A549 (cell line): Measurements from ENCODE around the gene PDIA6. TPM values are rescaled to one million over a fixed set of nuclear protein-coding genes. Genes with fewer than 3 reads are reported as not detected.

Experiments used
- ATAC-seq, 2 experiments: fragments of 200-7000 bp in 1 of 2; fragments of >200 bp in 1 of 2; cut with Nextera tagmentation in 1 of 2; cut with Tn5 transposase in 1 of 2; 3 replicates each; pipeline versions ENCODE4 v1.8.0 to v1.9.1; 2018 to 2020; ENCODE audit warnings: mild to moderate bottlenecking in 1 of 2, moderate library complexity in 1 of 2
- CTCF ChIA-PET: fragments of 300-600 bp; sonication (Branson Sonifier 250); formaldehyde crosslinking; extraction: SDS; loops from one replicate; lab custom pipeline; 2021; ENCODE audit warnings: antibody characterized with exemption, inconsistent platforms; lab: Yijun Ruan, JAX
- POLR2A ChIA-PET: fragments of 350-600 bp; formaldehyde crosslinking; extraction: SDS; loops from one replicate; lab custom pipeline; 2021; ENCODE audit warnings: antibody characterized with exemption, inconsistent platforms; lab: Yijun Ruan, JAX
- DNase-seq, 2 experiments: peaks; one replicate each; pipeline versions ENCODE4 v3.0.0 to v3.0.0-alpha.2; 2011 to 2016; ENCODE audit warnings: low read depth in 1 of 2, low spot score in 1 of 2
- FAIRE-seq: peaks from 2 replicates; lab custom pipeline; 2011; peaks lifted over from hg19 to GRCh38; lab: Jason Lieb, UNC
- H3K27ac ChIP-seq, 2 experiments: fragments of >200 bp; sonication (Bioruptor Twin); formaldehyde crosslinking; 3 replicates each; pipeline ENCODE4 v1.5.1; 2016 to 2017
- H3K4me1 ChIP-seq: fragments of >200 bp; sonication (Bioruptor Twin); formaldehyde crosslinking; 3 replicates; pipeline ENCODE4 v1.6.1; 2016
- H3K4me2 ChIP-seq: fragments of >200 bp; sonication (Bioruptor Twin); formaldehyde crosslinking; 3 replicates; pipeline ENCODE4 v1.6.1; 2016
- H3K4me3 ChIP-seq: fragments of >200 bp; sonication (Bioruptor Twin); formaldehyde crosslinking; 3 replicates; pipeline ENCODE4 v1.5.1; 2016
- H3K9me3 ChIP-seq: fragments of >200 bp; sonication (Bioruptor Twin); formaldehyde crosslinking; 3 replicates; pipeline ENCODE4 v1.6.1; 2016
- CEBPB ChIP-seq, 2 experiments: fragments of >200 bp in 1 of 2; sonication (Bioruptor Twin) in 1 of 2; formaldehyde crosslinking in 1 of 2; IDR thresholded peaks; 2 replicates each; pipeline ENCODE4 v1.6.1; 2012 to 2016
- EHMT2 ChIP-seq: fragments of 200-600 bp; sonication (generic); IDR thresholded peaks from 2 replicates; pipeline ENCODE4 v1.6.1; 2016; ENCODE audit warnings: antibody characterized with exemption, low read depth, mild to moderate bottlenecking, moderate library complexity
- GATA3 ChIP-seq: IDR thresholded peaks from 2 replicates; pipeline ENCODE4 v1.6.1; 2012; ENCODE audit warnings: borderline replicate concordance
- HEYL ChIP-seq: fragments of 250-450 bp; sonication (Bioruptor Pico); IDR thresholded peaks from 2 replicates; pipeline ENCODE4 v1.8.0; 2021; ENCODE audit warnings: mild to moderate bottlenecking, moderate library complexity
- HOXA7 ChIP-seq: fragments of 250-450 bp; sonication (Bioruptor Pico); IDR thresholded peaks from 2 replicates; pipeline ENCODE4 v1.5.0; 2020; ENCODE audit warnings: mild to moderate bottlenecking, moderate library complexity
- HOXB13 ChIP-seq: fragments of 250-450 bp; sonication (Bioruptor Pico); IDR thresholded peaks from 2 replicates; pipeline ENCODE4 v1.5.0; 2020; ENCODE audit warnings: low read depth, mild to moderate bottlenecking, moderate library complexity
- JUNB ChIP-seq: fragments of >200 bp; sonication (Bioruptor Twin); formaldehyde crosslinking; IDR thresholded peaks from 2 replicates; pipeline ENCODE4 v1.6.1; 2016
- MAZ ChIP-seq: fragments of 150-350 bp; IDR thresholded peaks from 2 replicates; pipeline ENCODE4 v1.6.1; 2014; ENCODE audit warnings: antibody characterized with exemption, low read depth, low read length, borderline replicate concordance
- NPAS2 ChIP-seq: fragments of 250-450 bp; sonication (Bioruptor Pico); IDR thresholded peaks from 2 replicates; pipeline ENCODE4 v1.8.0; 2022; ENCODE audit warnings: mild to moderate bottlenecking, moderate library complexity, borderline replicate concordance
- POLR2A ChIP-seq: IDR thresholded peaks from 2 replicates; pipeline ENCODE4 v1.6.1; 2012; ENCODE audit warnings: mild to moderate bottlenecking, low read length
- RCOR1 ChIP-seq: fragments of 150-350 bp; IDR thresholded peaks from 2 replicates; pipeline ENCODE4 v1.6.1; 2014; ENCODE audit warnings: antibody characterized with exemption, low read length, low read depth
- SMC3 ChIP-seq: fragments of >200 bp; sonication (Bioruptor Twin); formaldehyde crosslinking; IDR thresholded peaks from 3 replicates; pipeline ENCODE4 v1.6.1; 2018; ENCODE audit warnings: inconsistent platforms
- TFCP2L1 ChIP-seq: fragments of 250-450 bp; sonication (Bioruptor Pico); IDR thresholded peaks from 2 replicates; pipeline ENCODE4 v1.5.0; 2021; ENCODE audit warnings: mild to moderate bottlenecking
- TP53 ChIP-seq: fragments of 250-450 bp; sonication (Bioruptor Pico); IDR thresholded peaks from 2 replicates; pipeline ENCODE4 v1.5.0; 2021; ENCODE audit warnings: mild to moderate bottlenecking, moderate library complexity
- ZC3H11A ChIP-seq: fragments of 450-650 bp; IDR thresholded peaks from 2 replicates; pipeline ENCODE4 v1.6.1; 2014; ENCODE audit warnings: antibody characterized with exemption, mild to moderate bottlenecking
- ZNF302 ChIP-seq: fragments of 250-450 bp; sonication (Bioruptor Pico); IDR thresholded peaks from 2 replicates; pipeline ENCODE4 v1.9.0; 2021; ENCODE audit warnings: inconsistent platforms, mild to moderate bottlenecking, moderate library complexity
- WGBS: methylation state at CpG from one replicate; pipeline ENCODE4 v1.1.6; 2017; ENCODE audit errors: missing lambda C conversion rate; 5-methylcytosine and 5-hydroxymethylcytosine counted together
- polyA plus RNA-seq, 4 experiments: library from polyadenylated mRNA; depleted of rRNA in 3 of 4; stranded (reverse); fragments of >200 nt; fragmentation: RNase III in 1 of 4; extraction: RNeasy Plus Mini Kit Qiagen cat#74134 plus additional on column Dnase treatment in 1 of 4; gene quantifications; 2 replicates in 3 of 4; 3 replicates in 1 of 4; pipeline ENCODE4 v1.2.3, GENCODE V29; 2011 to 2017
- TF ChIP-seq, protein P1 (sequence below): IDR thresholded peaks from 2 replicates; pipeline ENCODE4 v1.6.1; 2012
- TF ChIP-seq, protein P2 (sequence below): fragments of 250-450 bp; sonication (Bioruptor Pico); IDR thresholded peaks from 2 replicates; pipeline ENCODE4 v1.5.0; 2020; ENCODE audit warnings: low read depth, mild to moderate bottlenecking, moderate library complexity

The PDIA6 gene
- polyA plus RNA-seq, 2 of the 4 experiments (the other 2 are of a cell fraction): 322 to 442 TPM

DNA sequence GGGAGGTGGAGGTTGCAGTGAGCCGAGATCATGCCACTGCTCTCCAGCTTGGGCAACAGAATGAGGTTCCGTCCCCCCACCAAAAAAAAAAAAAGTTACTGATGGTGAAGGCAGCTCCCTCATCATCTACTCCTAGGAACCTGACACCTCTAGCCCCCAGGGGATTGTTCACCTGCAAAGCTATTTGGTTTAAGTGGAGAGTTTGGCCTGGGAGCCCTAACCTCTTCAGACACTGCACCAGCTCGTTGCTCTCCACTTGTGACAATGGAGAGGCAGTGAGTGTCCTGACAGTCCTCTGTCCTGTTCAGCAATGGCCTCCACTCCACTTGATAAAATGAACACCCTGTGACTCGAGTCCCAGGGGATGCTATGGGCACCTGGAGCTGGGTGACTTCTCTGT lies 47.7 kb downstream of the PDIA6 start:
- Histone ChIP-seq H3K4me2 (no peak overlapping the region), H3K27ac (no peak overlapping the region)
- POLR2A ChIA-PET: no interaction called here

DNA sequence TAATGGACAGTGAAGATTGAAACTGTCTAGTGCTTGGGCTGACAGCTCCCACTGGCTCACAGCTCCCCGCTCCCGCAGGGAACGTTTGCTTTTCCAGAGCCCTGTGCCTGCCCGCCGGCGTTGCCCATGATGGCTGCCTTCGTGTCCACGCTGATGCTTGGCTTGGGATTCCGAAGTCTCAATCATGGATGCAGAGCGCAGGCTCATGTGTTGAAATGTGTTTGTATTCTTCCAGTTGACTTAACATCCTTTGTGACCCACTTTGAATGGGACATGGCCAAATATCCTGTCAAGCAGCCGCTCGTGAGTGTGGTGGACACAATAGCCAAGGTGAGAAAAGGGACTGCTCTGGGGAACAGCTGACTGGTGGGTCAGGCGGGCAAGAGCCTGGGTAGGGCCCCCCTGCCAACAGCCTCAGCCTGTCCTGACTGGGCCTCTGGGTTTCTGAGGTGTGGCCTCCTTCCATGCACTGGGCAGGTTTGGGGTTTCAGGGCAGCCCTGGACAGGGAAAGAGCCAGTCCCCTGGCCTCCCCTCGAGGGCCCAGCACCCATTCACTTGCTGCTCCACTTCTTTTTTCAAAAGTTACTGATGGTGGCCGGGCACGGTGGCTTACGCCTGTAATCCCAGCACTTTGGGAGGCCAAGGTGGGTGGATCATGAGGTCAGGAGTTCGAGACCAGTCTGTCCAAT lies 48.3 kb downstream of the PDIA6 start:
- H3K4me1 ChIP-seq: no peaks in the 10 kb centered on the region
- CTCF ChIA-PET: interaction anchor here (0.9 to 1.5 kb wide), 3 partner anchors 8 to 11 kb away, joined by 3 to 4 read pairs (median 3); no protein-coding TSS in a partner anchor
- FAIRE-seq: no peak

More for the DNA sequence above, 47.7 kb downstream of the PDIA6 start:
- 54% methylated on average over 4 of the region's 4 CpGs for WGBS
- ATAC-seq: no peak
- TF ChIP-seq, protein P1, sequence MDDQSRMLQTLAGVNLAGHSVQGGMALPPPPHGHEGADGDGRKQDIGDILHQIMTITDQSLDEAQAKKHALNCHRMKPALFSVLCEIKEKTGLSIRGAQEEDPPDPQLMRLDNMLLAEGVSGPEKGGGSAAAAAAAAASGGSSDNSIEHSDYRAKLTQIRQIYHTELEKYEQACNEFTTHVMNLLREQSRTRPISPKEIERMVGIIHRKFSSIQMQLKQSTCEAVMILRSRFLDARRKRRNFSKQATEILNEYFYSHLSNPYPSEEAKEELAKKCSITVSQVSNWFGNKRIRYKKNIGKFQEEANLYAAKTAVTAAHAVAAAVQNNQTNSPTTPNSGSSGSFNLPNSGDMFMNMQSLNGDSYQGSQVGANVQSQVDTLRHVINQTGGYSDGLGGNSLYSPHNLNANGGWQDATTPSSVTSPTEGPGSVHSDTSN: no peak
- TF ChIP-seq JUNB (no peak), ZNF302 (CRISPR knock-in tag) (no peak)
- no peak for FAIRE-seq
- H3K9me3 ChIP-seq: no peaks in the 10 kb centered on the region
- no peaks in the 10 kb centered on the region for H3K4me1 ChIP-seq
- no peak overlapping the region for H3K4me3 ChIP-seq
- CTCF ChIA-PET: interaction anchor here (0.6 to 0.9 kb wide), 2 partner anchors 9 to 262 kb away, joined by 4 to 5 read pairs; no protein-coding TSS in a partner anchor
- no peak for DNase-seq

DNA sequence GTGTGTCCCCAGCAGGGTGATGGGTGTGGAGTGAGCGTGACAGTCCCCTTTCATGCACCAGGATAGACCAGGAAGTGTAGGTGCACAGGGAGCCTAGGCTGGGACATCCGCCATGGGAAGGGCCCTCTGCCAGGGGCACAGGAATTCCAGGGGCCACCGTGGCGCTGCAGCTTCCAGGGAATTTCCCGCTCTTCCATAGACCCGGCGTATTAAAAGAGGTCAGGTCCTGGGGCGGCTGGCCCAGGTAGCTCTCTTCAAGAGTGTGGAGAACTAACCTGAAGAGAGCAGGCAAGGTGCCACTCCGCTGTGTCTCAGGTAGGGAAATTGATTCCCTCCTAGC lies 49.2 kb downstream of the PDIA6 start:
- no peak for FAIRE-seq

More for the DNA sequence above, 48.3 kb downstream of the PDIA6 start:
- POLR2A ChIA-PET: no interaction called here
- ATAC-seq (no peak), DNase-seq (no peak)
- Histone ChIP-seq H3K4me2 (no peak overlapping the region), H3K27ac (no peak overlapping the region), H3K4me3 (no peak overlapping the region), H3K9me3 (no peaks in the 10 kb centered on the region)
- 82% methylated on average over 18 of the region's 18 CpGs for WGBS
- TF ChIP-seq RCOR1 (no peak), TP53 (CRISPR knock-in tag) (no peak), POLR2A (no peak), GATA3 (no peak), HOXB13 (CRISPR knock-in tag) (no peak), ZC3H11A (no peak), JUNB (no peak), TFCP2L1 (CRISPR knock-in tag) (no peak), MAZ (no peak), HOXA7 (no peak), EHMT2 (no peak), HEYL (no peak), SMC3 (no peak)
- TF ChIP-seq, protein P2, sequence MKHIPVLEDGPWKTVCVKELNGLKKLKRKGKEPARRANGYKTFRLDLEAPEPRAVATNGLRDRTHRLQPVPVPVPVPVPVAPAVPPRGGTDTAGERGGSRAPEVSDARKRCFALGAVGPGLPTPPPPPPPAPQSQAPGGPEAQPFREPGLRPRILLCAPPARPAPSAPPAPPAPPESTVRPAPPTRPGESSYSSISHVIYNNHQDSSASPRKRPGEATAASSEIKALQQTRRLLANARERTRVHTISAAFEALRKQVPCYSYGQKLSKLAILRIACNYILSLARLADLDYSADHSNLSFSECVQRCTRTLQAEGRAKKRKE: no peak

More for the DNA sequence above, 49.2 kb downstream of the PDIA6 start:
- H3K27ac ChIP-seq: no peak overlapping the region
- POLR2A ChIA-PET: no interaction called here
- no peak overlapping the region for H3K4me3 ChIP-seq
- DNase-seq (no peak), ATAC-seq (peak in 1 of 2 experiments; percentile 9; a peak in 2 of 6 replicates)
- CTCF ChIA-PET: interaction anchor here (1.2 to 1.5 kb wide), 2 partner anchors 10 to 11 kb away, joined by 3 read pairs; no protein-coding TSS in a partner anchor
- no peak overlapping the region for H3K4me2 ChIP-seq
- no peaks in the 10 kb centered on the region for H3K9me3 ChIP-seq
- H3K4me1 ChIP-seq: no peaks in the 10 kb centered on the region
- no peak for TF ChIP-seq CEBPB (IDR thresholded peaks at IDR 0.05)
- TF ChIP-seq HOXB13 (CRISPR knock-in tag): no peak
- TF ChIP-seq GATA3: no peak
- no peak for TF ChIP-seq NPAS2 (CRISPR knock-in tag)
- no peak for TF ChIP-seq HEYL
- WGBS: 81% methylated on average over 9 of the region's 9 CpGs
